ENCODE data around the gene SERTAD1.
"Not testable (repeated sequence)": the region's sequence is repeated elsewhere in the genome, so short reads cannot be mapped to it uniquely, and the experiment has no call there.

Gene SERTAD1

GRCh38 chr19:40433391-40434216 is 7.8 kb upstream of the SERTAD1 start:
- Histone ChIP-seq H3K9me3 (ENCODE audit: control insufficient read depth in 1 of 2, low read length in 2 of 2) (no peaks in the 10 kb centered on the region), H3K36me3 (ENCODE audit: control insufficient read depth in 1 of 2, insufficient read depth in 2 of 2, low read length in 2 of 2) (no peaks in the 10 kb centered on the region), H3K4me3 (ENCODE audit: low read depth in 1 of 2, low read length in 2 of 2) (peak overlapping the region; percentile 59 to 81), H3K27ac (ENCODE audit: low read length) (peak overlapping the region; percentile 100), H3K27me3 (ENCODE audit: low read depth, low read length) (no peaks in the 10 kb centered on the region), H3K4me1 (ENCODE audit: control insufficient read depth in 1 of 2, insufficient read depth in 2 of 2, low read length in 2 of 2) (peaks cover 0 to 13% of the 10 kb centered on the region in 2 donors)

DNA sequence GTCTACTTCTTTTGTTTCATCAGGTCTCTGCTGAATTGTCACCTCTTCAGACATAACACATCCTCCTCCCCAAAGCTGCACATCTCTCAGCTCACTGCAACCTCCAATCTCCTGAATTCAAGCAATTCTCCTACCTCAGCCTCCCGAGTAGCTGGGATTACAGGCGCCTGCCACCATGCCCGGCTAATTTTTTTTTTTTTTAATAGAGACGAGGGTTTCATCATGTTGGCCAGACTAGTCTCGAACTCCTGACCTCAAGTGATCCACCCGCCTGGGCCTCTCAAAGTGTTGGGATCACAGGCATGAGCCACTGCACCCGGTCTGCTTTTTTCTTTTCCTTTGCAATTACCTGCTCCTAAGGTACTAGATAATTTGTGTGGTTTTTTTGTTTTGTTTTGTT is 7.0 kb upstream of the SERTAD1 start:
- H3K4me3 ChIP-seq (ENCODE audit: low read depth in 1 of 2, low read length in 2 of 2) = peak overlapping the region in 1 of 2 donors; percentile 59
- peaks cover 0 to 13% of the 10 kb centered on the region in 2 donors for H3K4me1 ChIP-seq (ENCODE audit: control insufficient read depth in 1 of 2, insufficient read depth in 2 of 2, low read length in 2 of 2)
- not testable (repeated sequence) for H3K27me3 ChIP-seq (ENCODE audit: low read depth, low read length); H3K36me3 ChIP-seq (ENCODE audit: control insufficient read depth in 1 of 2, insufficient read depth in 2 of 2, low read length in 2 of 2); H3K9me3 ChIP-seq (ENCODE audit: control insufficient read depth in 1 of 2, low read length in 2 of 2)
- peak overlapping the region; percentile 100 for H3K27ac ChIP-seq (ENCODE audit: low read length)

DNA sequence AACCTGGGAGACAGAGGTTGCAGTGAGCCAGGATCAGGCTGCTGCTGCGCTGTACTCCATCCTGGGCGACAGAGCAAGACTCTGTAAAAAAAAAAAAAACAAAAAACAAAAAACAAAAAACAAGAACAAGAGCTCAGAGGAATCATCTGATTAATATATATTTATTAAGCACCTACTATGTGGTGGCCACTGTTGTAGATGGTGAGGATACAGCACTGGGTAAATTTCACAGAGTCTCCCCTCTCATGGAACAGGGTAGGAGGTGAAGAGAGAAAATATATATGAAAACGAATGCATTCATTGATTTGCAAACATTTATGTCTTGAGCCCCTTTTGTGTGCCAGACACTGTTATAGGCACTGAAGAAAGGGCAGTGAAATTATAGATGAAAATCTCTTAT is 5.9 kb upstream of the SERTAD1 start:
- no peak overlapping the region for H3K4me3 ChIP-seq (ENCODE audit: low read depth in 1 of 2, low read length in 2 of 2)
- H3K9me3 ChIP-seq (ENCODE audit: control insufficient read depth in 1 of 2, low read length in 2 of 2) = no peaks in the 10 kb centered on the region
- H3K36me3 ChIP-seq (ENCODE audit: control insufficient read depth in 1 of 2, insufficient read depth in 2 of 2, low read length in 2 of 2) = no peaks in the 10 kb centered on the region
- no peak overlapping the region for H3K27ac ChIP-seq (ENCODE audit: low read length)
- peaks cover 0 to 13% of the 10 kb centered on the region in 2 donors for H3K4me1 ChIP-seq (ENCODE audit: control insufficient read depth in 1 of 2, insufficient read depth in 2 of 2, low read length in 2 of 2)
- no peaks in the 10 kb centered on the region for H3K27me3 ChIP-seq (ENCODE audit: low read depth, low read length)

DNA sequence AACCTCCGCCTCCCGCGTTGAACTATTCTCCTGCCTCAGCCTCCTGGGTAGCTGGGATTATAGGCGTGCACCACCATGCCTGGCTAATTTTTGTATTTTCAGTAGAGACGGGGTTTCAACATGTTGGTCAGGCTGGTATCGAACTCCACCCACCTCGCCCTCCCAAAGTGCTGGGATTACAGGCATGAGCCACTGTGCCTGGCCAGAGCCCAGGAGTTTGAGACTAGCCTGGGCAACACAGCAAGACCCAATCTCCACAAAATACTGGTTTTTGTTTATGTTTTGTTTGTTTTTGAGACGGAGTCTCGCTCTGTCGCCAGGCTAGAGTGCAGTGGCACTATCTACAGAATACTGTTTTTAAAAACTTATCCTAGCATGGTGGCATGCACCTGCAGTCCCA is 4.5 kb upstream of the SERTAD1 start:
- H3K27me3 ChIP-seq (ENCODE audit: low read depth, low read length); H3K4me3 ChIP-seq (ENCODE audit: low read depth in 1 of 2, low read length in 2 of 2); H3K9me3 ChIP-seq (ENCODE audit: control insufficient read depth in 1 of 2, low read length in 2 of 2); H3K36me3 ChIP-seq (ENCODE audit: control insufficient read depth in 1 of 2, insufficient read depth in 2 of 2, low read length in 2 of 2); H3K27ac ChIP-seq (ENCODE audit: low read length): not testable (repeated sequence)
- peaks cover 0 to 13% of the 10 kb centered on the region in 2 donors for H3K4me1 ChIP-seq (ENCODE audit: control insufficient read depth in 1 of 2, insufficient read depth in 2 of 2, low read length in 2 of 2)

DNA sequence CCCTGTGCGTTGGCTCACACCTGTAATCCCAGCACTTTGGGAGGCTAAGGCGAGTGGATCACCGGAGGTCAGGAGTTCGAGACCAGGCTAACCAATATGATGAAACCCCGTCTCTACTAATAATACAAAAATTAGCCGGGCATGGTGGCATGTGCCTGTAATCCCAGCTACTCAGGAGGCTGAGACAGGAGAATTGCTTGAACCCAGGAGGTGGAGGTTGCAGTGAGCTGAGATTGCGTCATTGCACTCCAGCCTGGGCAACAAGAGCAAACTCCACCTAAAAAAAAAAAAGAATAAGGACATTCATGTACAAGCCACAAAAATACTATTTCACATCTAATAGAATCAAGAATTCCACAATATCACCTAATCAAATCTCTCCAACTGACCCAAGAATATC is 2.4 kb upstream of the SERTAD1 start:
- H3K27me3 ChIP-seq (ENCODE audit: low read depth, low read length); H3K9me3 ChIP-seq (ENCODE audit: control insufficient read depth in 1 of 2, low read length in 2 of 2); H3K27ac ChIP-seq (ENCODE audit: low read length); H3K36me3 ChIP-seq (ENCODE audit: control insufficient read depth in 1 of 2, insufficient read depth in 2 of 2, low read length in 2 of 2); H3K4me3 ChIP-seq (ENCODE audit: low read depth in 1 of 2, low read length in 2 of 2): not testable (repeated sequence)
- peaks cover 0 to 16% of the 10 kb centered on the region in 2 donors for H3K4me1 ChIP-seq (ENCODE audit: control insufficient read depth in 1 of 2, insufficient read depth in 2 of 2, low read length in 2 of 2)

- Histone ChIP-seq H3K27me3 (ENCODE audit: low read depth, low read length) (no peaks in the 10 kb centered on the region), H3K36me3 (ENCODE audit: control insufficient read depth in 1 of 2, insufficient read depth in 2 of 2, low read length in 2 of 2) (peaks cover 9 to 13% of the 10 kb centered on the region in 2 donors), H3K4me3 (ENCODE audit: low read depth in 1 of 2, low read length in 2 of 2) (peak overlapping the region; percentile 84 to 98), H3K27ac (ENCODE audit: low read length) (peak overlapping the region; percentile 99), H3K4me1 (ENCODE audit: control insufficient read depth in 1 of 2, insufficient read depth in 2 of 2, low read length in 2 of 2) (peaks cover 8 to 23% of the 10 kb centered on the region in 2 donors), H3K9me3 (ENCODE audit: control insufficient read depth in 1 of 2, low read length in 2 of 2) (no peaks in the 10 kb centered on the region)
Measured at GRCh38 chr19:40424637-40425449, 949 bp downstream of the SERTAD1 start.

DNA sequence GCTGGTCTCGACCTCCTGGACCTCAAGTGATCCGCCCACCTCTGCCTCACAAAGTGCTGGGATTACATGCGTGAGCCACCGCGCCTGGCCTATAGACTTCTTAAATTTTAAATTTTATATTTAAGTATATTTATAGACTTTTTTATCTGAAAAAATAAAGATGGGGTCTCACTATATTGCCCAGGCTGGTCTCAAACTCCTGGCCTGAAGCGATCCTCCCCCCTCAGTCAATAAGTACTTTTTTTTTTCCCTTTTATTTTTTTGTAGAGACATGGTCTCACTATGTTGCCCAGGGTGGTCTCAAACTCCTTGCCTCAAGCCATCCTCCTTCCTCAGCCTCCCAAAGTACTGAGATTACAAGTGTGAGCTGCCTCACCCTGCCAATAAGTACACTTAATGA is 1.9 kb downstream of the SERTAD1 start:
- Histone ChIP-seq H3K36me3 (ENCODE audit: control insufficient read depth in 1 of 2, insufficient read depth in 2 of 2, low read length in 2 of 2) (peaks cover 9 to 13% of the 10 kb centered on the region in 2 donors), H3K9me3 (ENCODE audit: control insufficient read depth in 1 of 2, low read length in 2 of 2) (no peaks in the 10 kb centered on the region), H3K4me3 (ENCODE audit: low read depth in 1 of 2, low read length in 2 of 2) (peak overlapping the region; percentile 84 to 98), H3K27me3 (ENCODE audit: low read depth, low read length) (no peaks in the 10 kb centered on the region), H3K4me1 (ENCODE audit: control insufficient read depth in 1 of 2, insufficient read depth in 2 of 2, low read length in 2 of 2) (peaks cover 8 to 23% of the 10 kb centered on the region in 2 donors), H3K27ac (ENCODE audit: low read length) (peak overlapping the region; percentile 99)

- Histone ChIP-seq H3K9me3 (ENCODE audit: control insufficient read depth in 1 of 2, low read length in 2 of 2) (no peaks in the 10 kb centered on the region), H3K4me3 (ENCODE audit: low read depth in 1 of 2, low read length in 2 of 2) (peak overlapping the region in 1 of 2 donors; percentile 6), H3K36me3 (ENCODE audit: control insufficient read depth in 1 of 2, insufficient read depth in 2 of 2, low read length in 2 of 2) (peaks cover 9 to 13% of the 10 kb centered on the region in 2 donors), H3K4me1 (ENCODE audit: control insufficient read depth in 1 of 2, insufficient read depth in 2 of 2, low read length in 2 of 2) (peaks cover 8 to 23% of the 10 kb centered on the region in 2 donors), H3K27me3 (ENCODE audit: low read depth, low read length) (no peaks in the 10 kb centered on the region), H3K27ac (ENCODE audit: low read length) (peak overlapping the region; percentile 37)
Measured at GRCh38 chr19:40422748-40423566, 2.8 kb downstream of the SERTAD1 start.

GRCh38 chr19:40421993-40422747 is 3.6 kb downstream of the SERTAD1 start:
- peaks cover 9 to 13% of the 10 kb centered on the region in 2 donors for H3K36me3 ChIP-seq (ENCODE audit: control insufficient read depth in 1 of 2, insufficient read depth in 2 of 2, low read length in 2 of 2)
- H3K27ac ChIP-seq (ENCODE audit: low read length) = peak overlapping the region; percentile 100
- H3K4me3 ChIP-seq (ENCODE audit: low read depth in 1 of 2, low read length in 2 of 2) = peak overlapping the region in 1 of 2 donors; percentile 70
- H3K9me3 ChIP-seq (ENCODE audit: control insufficient read depth in 1 of 2, low read length in 2 of 2) = no peaks in the 10 kb centered on the region
- no peaks in the 10 kb centered on the region for H3K27me3 ChIP-seq (ENCODE audit: low read depth, low read length)
- H3K4me1 ChIP-seq (ENCODE audit: control insufficient read depth in 1 of 2, insufficient read depth in 2 of 2, low read length in 2 of 2) = peaks cover 12 to 23% of the 10 kb centered on the region in 2 donors

All from muscle layer of duodenum (tissue), 2 donors.